GM19025 (cell line): ENCODE measurements around the gene WLS.

ENCODE experiments used
- ATAC-seq: cut with Tn5 transposase; IDR thresholded peaks from one replicate; pipeline ENCODE4 v1.9.1; 2021; ENCODE audit warnings: mild to moderate bottlenecking, low read depth, moderate library complexity; ENCODE audit not compliant: unreplicated experiment

The WLS gene

GRCh38 chr1:68229650-68230483 is 2.5 kb downstream of the WLS start:
- no peak for ATAC-seq

- ATAC-seq, result no peak
Observed at GRCh38 chr1:68228851-68229250, 3.5 kb downstream of the WLS start.

- no peak for ATAC-seq
Observed at GRCh38 chr1:68227598-68227997, 4.7 kb downstream of the WLS start.

- ATAC-seq, result no peak
Observed at GRCh38 chr1:68225781-68226180, 6.5 kb downstream of the WLS start.

- ATAC-seq, result no peak
Observed at GRCh38 chr1:68223687-68224086, 8.6 kb downstream of the WLS start.

- no peak for ATAC-seq
Observed at GRCh38 chr1:68221980-68222373, 10.3 kb downstream of the WLS start.

- no peak for ATAC-seq
Observed at GRCh38 chr1:68221001-68221979, 11.0 kb downstream of the WLS start.

GRCh38 chr1:68220420-68220819 is 11.9 kb downstream of the WLS start:
- no peak for ATAC-seq

- no peak for ATAC-seq
Observed at GRCh38 chr1:68218490-68218889, 13.8 kb downstream of the WLS start.

- ATAC-seq, result no peak
Observed at GRCh38 chr1:68217618-68218017, 14.7 kb downstream of the WLS start.

GRCh38 chr1:68217060-68217554 is 15.2 kb downstream of the WLS start:
- no peak for ATAC-seq

- ATAC-seq, result no peak
Observed at GRCh38 chr1:68216089-68216772, 16.1 kb downstream of the WLS start.

- ATAC-seq, result no peak
Observed at GRCh38 chr1:68213843-68214242, 18.5 kb downstream of the WLS start.

GRCh38 chr1:68211761-68212380 is 20.5 kb downstream of the WLS start:
- ATAC-seq, result no peak

- no peak for ATAC-seq
Observed at GRCh38 chr1:68210829-68211228, 21.5 kb downstream of the WLS start.

GRCh38 chr1:68210027-68210426 is 22.3 kb downstream of the WLS start:
- ATAC-seq, result no peak

- ATAC-seq, result no peak
Observed at GRCh38 chr1:68206848-68207689, 25.3 kb downstream of the WLS start.

GRCh38 chr1:68205794-68206358 is 26.4 kb downstream of the WLS start:
- no peak for ATAC-seq
